GM19193 (cell line): ENCODE measurements around the gene PLIN4.

Experiments used
- POLR2A ChIP-seq: IDR thresholded peaks from 4 replicates; pipeline ENCODE4 v1.6.1; 2011; ENCODE audit not compliant: insufficient read depth, insufficient read length; ENCODE audit errors: extremely low read depth

PLIN4 gene

DNA sequence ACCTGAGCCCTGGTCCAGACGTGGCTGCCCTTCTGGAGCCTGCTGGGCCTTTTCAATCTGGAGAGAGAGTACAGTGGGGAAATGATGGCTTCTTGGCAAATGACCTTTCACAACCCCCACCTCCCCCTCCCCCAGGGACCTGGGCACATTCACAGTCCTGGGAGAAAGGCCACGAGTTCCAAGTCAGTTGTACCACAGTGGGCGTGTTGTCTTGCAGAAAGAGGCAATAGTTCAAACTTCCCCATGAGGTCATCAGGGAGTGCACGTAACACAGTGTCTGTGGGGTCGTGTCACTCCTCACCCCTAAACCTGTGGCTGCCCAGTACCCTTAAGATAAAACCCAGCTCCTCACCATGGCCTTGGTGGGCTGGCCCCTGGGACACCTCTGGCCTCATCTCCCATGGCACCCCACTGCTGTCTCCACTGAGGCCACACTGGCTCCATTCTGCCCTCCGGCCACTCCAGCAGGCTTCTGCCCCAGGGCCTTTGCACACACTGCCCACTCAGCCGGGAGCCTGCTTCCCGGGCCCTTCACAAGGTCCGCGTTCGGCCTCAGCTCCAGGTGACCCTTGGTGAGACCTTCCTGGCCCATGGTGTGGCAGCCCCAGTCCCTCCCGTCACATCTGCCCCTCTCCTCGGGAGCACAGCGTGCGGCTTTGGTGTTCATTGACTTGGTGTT lies 13.3 kb downstream of the PLIN4 start:
- TF ChIP-seq POLR2A, result no peak

DNA sequence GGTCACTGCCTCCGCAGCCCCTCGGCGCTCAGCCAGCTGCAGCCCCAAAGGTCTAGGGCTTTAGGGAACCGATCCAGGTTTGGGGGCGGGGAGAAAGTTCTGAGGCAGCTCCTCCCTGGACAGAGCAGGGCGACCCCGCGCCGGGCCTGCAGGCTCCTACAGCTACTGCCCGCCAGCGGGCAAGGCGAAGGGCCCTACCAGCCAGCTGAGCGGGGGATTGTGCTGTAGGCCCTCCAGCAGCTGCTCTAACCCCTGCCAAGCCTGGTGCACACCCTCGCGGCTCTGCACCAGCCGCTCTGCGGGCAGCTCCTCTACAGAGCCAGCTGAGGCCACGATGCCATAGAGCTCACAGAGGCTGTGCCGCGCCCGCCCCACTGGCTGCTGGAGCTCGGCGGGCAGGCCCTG lies 14.0 kb downstream of the PLIN4 start:
- no peak for TF ChIP-seq POLR2A

DNA sequence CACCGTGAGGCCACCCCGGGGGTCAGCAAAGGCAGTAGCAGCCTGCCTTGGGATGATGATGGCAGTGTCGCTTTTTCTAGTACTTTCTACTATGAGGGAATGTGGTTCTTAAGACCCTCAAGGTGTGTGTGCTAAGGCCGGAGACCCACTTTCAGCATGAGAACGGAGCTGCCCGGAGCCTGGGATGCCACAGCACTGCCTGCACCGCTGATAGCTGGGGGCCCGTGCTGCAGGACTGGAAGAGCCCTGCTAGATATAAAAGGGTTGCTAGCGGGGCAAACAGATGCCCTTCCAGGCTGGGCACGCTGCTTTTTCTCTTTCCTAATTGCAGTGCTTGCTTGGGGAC lies 14.5 kb downstream of the PLIN4 start:
- TF ChIP-seq POLR2A, result no peak

DNA sequence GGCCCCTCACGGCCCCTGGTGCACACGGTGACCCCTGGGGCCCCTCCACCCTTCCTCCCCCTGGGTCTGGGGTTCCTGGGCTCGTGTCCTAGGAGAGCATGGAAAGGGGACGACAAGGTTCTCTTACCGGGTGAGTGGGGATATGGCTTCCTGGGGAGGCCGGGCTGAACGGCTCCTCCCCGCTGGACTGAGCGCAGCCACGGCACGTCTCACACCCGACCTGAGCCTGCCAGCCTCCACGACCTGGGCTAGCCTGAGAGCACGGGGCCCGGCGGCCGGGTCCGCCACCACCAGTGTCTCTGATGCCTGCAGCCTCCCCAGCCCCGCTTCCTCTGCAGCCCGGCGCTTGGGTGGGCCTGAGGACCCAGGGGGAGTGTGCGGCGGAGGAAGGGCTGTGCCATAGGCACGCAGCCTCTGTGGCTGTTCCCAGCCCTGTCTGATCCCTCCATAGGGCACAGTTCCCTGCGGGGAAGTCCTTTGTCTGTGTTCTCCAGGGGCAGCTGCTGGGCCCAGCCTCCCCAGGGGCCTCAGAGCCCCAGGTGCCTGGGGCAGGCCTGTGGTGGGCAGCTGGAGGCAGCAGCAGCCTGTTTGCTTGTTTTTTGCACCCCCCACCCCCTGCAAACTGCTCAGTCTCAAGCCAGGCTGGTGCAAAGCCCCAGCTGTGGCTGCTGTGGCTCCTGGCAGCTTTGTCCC lies 15.0 kb downstream of the PLIN4 start:
- no peak for TF ChIP-seq POLR2A

DNA sequence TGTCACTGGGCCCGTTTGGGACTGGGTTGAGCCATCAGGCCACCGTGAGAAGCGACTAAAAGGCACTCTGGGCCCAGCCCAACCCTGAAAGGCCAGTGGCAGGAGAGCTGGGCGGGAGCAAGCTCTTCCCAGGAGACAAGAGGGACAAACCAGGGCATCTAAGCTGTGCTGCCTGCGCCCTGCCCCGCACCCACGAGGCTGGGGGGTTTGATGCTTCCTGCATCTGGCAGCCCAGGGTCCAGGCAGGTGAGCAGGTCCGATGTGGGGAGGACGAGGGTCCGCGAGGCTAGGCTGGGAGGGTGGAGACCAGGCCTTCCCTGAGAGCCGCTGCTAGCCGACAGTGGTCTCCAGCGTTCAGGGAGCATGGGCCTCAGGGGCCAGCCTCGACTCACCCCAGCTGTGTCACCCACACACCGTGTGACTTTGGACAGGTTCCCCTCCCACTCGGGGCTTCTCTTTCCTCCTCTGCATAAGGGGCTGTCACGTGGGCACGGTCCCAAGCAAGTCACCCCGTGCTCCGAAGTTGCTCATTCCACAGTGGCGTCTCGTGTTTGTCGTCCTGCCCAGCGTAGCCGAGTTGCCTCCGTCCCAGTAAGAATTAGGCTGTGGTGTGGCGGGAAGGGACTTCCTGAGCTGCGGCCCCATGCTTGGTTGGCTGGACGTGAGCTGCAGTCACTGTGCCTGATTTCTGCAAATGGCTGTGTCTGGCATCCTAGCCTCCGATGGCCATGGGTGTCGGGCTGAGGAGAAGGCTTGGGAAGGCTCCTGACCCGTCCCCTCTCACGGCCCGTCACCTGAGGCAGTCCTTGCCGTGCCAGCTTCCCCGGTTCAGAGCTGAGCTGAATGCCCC lies 15.8 kb downstream of the PLIN4 start:
- no peak for TF ChIP-seq POLR2A

DNA sequence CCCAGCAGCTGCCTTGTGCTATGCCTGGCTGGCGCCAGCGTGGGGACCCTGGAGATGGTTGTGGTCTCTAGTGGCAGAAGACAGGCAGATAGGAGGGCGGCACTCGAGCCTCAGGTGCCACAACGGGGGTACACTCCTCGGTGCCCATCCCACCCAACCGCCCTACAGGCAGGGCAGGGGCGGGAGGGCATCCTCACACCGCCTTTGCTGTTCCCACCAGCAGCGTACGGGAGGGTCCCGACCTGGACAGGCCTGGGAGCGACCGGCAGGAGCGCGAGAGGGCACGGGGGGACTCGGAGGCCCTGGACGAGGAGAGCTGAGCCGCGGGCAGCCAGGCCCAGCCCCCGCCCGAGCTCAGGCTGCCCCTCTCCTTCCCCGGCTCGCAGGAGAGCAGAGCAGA lies 16.6 kb downstream of the PLIN4 start:
- TF ChIP-seq POLR2A, result no peak

DNA sequence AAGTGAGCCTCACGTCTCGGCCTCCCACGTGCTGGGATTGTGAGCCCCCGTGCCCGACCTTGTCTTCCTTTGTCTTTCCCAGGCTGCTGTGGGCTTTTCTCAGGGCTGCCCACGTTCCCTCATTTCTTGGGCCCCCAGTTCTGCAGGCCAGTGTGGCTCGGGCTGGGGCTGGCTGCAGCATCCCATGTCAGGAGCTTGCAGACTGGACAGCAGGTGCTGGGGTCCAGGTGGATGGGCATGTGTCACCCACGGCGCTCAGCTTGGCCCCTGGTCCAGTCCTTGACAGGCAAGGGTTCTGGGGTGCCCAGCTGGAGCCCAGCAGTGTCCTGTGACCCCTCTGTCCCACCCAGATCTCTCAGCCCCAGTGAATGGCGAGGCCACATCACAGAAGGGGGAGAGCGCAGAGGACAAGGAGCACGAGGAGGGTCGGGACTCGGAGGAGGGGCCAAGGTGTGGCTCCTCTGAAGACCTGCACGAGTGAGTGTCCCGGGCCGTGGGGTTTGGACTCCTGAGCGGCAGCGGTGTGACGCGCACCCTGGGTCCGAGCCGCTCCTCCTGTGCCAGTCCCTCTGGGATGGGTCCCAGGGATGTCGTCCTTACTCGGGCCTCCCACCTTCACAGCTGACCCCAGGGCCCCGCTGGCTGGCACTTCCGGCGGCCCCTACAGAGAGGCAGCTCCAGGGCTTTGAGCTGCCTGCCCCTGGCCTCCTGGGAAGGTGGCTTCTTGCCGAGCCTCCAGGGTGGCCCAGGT lies 17.3 kb downstream of the PLIN4 start:
- TF ChIP-seq POLR2A, result no peak

DNA sequence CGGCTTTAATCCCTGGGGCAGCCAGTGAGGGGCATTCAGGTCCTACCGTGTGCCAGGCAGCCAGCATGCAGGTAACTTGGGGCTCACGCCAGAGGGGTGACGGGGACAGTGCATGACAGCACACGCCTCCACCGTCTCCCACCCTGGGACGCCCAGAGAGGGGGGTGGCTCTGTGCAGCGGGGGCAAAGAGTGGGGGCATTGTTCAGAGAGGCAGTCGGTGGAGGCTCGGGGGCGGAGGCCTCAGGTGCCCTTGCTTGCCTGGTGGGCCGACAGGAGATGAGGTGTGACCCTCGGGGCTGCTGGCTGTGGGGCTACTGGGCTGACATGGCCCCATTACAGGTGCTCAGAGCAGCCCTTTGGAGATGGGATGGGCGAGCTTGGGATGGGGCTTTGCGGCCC lies 18.4 kb downstream of the PLIN4 start:
- no peak for TF ChIP-seq POLR2A

DNA sequence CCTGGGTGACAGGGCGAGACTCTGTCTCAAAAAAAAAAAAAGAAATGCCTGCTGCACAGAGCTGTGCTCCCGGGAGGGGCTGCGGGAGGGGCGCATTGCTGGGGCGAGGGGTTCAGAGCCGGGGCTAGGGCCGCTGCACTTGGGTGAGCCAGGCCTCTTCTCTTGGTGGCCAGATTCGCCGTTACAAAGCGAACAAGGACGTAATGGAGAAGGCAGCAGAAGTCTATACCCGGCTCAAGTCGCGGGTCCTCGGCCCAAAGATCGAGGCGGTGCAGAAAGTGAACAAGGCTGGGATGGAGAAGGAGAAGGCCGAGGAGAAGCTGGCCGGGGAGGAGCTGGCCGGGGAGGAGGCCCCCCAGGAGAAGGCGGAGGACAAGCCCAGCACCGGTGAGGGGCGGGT lies 19.0 kb downstream of the PLIN4 start:
- no peak for TF ChIP-seq POLR2A

DNA sequence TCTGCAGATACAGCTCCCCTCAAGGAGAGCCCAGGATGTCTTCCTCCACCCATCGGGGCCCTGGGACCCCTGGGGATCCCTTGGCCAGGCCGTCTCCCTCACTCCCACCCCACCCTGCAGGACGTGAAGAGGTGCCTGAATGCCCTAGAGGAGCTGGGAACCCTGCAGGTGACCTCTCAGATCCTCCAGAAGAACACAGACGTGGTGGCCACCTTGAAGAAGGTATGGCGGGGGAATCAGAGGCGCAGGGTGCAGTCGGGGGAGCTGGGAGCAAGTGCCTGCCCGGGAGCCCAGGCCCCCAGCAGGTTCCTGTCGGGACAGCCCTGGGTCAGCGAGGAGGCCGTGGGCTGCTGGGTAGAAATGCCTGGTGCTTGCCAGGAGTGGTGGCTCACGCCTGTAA lies 19.6 kb downstream of the PLIN4 start:
- TF ChIP-seq POLR2A, result no peak

DNA sequence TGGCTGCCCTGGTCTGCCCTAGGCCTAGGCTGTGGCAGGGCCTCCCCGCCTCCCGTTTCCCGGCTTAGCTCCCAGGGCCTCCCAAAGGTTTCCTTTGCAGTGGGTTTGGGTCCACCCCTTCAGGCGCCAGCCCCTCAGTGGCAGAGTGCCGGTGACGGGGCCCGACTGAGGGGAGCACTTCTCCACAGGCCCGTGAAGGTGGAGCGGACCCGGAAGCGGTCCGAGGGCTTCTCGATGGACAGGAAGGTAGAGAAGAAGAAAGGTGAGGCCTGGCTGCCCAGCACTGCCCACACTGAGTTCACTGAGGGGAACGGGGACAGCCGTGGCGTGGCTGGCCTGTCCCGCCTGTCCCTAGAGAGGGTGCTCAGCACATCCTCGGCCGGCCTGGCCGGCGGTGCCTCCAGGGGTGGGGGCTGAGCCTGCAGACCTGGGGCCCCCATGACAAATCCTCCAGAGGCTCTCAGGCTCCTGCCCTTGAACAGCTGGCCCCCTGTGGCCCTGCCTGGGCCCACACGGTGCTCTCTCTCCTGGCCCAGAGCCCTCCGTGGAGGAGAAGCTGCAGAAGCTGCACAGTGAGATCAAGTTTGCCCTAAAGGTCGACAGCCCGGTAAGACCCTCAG lies 20.4 kb downstream of the PLIN4 start:
- no peak for TF ChIP-seq POLR2A

DNA sequence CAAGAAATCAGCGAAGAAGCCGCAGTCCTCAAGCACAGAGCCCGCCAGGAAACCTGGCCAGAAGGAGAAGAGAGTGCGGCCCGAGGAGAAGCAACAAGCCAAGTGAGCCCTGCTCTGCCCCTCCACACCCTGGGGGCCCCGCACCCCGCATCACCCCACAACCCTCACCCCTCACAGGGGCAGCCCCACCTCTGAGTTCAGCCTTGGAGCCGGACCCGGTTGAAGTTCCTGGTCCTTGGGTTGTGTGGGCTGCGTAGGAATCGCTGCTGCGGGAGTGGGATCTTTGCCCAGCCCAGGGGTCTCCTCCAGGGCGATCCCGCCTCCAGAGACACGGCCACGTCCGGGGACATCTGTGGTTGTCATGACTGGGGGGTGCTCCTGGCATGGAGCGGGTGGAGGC lies 22.0 kb downstream of the PLIN4 start:
- no peak for TF ChIP-seq POLR2A

DNA sequence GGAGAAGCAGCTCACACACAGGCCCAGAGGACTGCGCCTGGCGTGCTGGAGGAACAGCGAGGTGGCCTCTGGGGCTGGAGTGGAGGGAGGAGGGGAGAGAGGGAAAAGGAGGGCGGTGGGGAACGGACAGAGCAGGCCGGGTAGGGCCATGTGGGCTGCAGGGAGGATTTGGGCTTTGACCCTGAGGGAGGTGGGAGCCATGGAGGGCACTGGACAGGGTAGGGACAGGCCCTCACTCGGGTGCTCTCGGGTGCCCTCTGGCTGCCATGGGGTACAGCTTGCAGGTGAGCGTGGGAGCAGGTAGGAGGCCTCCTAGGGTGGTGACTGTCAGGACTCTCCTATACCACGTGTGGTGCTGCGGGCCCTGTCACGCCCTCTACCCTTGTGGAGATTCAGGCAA lies 22.8 kb downstream of the PLIN4 start:
- no peak for TF ChIP-seq POLR2A

DNA sequence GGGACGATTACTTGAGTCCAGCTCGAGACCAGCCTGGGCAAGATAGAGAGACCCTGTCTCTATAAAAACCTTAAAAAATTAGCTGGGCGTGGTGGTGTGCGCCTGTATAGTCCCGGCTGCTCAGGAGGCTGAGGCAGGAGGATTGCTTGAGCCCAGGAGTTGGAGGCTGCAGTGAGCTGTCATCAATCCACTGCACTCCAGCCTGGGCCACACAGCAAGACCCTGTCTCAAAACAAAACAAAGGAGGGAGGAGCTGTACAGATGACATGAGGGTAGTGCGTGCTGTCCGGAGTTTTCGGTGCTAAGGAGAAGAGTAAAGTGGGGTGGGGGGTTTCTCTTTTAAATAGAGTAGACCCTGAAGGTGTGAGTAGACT lies 23.6 kb downstream of the PLIN4 start:
- TF ChIP-seq POLR2A, result no peak
